ENCODE data around the gene GPR152.
"Not testable (repeated sequence)": the region's sequence is repeated elsewhere in the genome, so short reads cannot be mapped to it uniquely, and the experiment has no call there.

Gene GPR152

DNA sequence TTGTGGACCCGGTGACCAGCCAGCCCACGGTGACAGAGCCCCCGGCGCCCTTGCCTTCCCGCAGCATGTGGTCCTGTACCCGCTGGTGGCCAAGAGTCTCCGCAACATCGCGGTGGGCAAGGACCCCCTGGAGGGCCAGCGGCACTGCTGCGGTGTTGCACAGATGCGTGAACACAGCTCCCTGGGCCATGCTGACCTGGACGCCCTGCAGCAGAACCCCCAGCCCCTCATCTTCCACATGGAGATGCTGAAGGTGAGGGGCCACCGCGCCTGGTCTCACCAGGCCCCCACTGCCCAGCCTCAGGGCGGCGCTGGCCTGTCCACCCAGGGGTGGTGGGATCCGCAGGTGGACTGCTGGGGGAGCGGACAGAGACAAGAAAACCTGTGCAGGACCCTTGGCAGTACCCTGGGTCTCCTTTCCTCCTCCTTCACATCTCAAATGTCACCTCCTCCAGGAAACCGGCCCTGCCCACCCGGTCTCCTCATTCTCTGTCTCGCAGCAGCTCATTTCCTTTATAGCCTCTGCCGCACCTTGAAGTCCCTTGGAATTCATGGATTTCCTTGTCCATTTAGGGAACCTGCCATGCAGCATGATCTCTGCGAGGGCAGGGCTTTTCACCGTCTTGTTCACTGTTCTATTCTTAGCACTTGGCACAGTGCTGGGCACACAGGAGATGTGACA, 36.8 kb upstream of the GPR152 start:
- no peak for DNase-seq (ENCODE audit: low spot score)

GRCh38 chr11:67486481-67487195, 34.1 kb upstream of the GPR152 start:
- DNase-seq (ENCODE audit: low spot score), result no peak

GRCh38 chr11:67485873-67486361, 33.4 kb upstream of the GPR152 start:
- DNase-seq (ENCODE audit: low spot score), result peak; percentile 59

DNA sequence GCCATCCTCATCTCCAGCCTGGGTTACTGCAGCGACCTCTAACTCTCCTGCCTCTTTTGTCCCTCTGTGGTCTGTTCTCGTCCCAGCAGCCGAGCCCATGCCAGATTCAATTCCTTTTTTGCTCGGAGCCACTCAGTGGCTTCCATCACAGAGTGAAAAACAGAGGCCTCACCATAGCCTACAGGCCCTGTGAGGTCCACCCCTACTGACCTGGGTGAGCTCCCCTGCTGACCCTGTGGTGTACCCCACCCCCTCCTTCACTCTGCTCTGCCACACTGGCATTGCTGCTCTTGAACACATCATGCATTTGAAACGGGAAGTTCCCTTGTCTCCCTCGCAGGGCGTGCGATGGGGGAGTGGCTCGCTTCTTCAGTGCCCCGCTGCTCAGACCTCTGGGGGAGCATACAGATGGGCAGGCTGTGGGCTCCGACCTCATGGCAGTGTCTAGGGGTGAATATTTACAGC, 32.4 kb upstream of the GPR152 start:
- peak; percentile 62 for DNase-seq (ENCODE audit: low spot score)

DNA sequence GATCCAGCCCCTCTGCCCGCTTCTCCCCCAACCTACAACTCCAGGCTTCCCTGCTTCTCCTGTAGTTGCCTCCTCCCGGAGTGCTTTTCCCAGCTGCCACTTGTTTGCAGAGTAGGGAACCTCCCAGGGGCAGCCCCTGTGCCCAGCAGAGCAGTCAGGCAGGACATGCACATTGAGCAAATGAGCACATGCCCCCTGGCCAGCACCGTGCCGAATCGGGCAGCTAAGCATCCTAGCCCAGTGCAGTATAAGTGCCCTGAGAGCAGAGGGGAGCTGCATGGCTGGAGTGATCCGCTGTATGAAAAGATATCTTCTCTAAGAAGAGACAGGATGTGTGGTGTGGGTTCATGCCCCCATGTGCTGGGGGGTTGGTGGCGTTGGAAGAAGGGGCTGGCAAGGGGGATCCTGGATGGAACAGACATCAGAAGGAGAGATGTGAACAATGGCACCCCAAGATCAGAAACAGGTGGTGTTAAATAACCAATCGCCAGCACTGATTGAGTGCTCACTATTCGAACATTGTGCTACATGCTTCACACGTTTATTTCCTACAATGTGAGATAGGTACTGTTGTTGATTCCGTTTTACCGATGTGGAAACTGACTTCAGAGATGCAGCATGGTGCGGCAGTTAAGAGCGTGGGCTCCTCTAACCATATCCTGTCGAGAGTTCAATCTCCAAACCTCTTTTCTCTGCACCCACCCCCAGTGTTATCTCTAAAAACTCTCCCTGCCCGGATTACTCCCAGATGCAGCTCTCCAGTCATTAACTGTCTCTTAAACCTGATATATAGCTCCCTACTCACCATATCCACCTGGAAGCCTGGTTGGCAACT, 31.5 kb upstream of the GPR152 start:
- peak; percentile 45 for DNase-seq (ENCODE audit: low spot score)

- peak; percentile 98 for DNase-seq (ENCODE audit: low spot score)
These were observed 30.6 kb upstream of the GPR152 start, which contains the start of gene AIP for GRCh38 chr11:67482827-67483798. AIP (plus strand) TSS chr11:67483026; CDS start chr11:67483159, 133 bp downstream.

GRCh38 chr11:67482275-67482826, 29.8 kb upstream of the GPR152 start:
- no peak for DNase-seq (ENCODE audit: low spot score)

DNA sequence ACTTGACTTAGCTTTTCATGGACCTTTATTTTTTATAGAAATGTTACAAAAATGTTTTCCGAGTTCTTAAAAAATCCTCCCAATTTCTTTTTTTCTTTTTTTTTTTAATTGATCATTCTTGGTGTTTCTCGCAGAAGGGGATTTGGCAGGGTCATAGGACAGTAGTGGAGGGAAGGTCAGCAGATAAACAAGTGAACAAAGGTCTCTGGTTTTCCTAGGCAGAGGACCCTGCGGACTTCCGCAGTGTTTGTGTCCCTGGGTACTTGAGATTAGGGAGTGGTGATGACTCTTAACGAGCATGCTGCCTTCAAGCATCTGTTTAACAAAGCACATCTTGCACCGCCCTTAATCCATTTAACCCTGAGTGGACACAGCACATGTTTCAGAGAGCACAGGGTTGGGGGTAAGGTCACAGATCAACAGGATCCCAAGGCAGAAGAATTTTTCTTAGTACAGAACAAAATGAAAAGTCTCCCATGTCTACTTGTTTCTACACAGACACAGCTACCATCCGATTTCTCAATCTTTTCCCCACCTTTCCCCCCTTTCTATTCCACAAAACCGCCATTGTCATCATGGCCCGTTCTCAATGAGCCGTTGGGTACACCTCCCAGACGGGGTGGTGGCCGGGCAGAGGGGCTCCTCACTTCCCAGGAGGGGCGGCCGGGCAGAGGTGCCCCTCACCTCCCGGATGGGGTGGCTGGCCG, 25.0 kb upstream of the GPR152 start:
- DNase-seq (ENCODE audit: low spot score), result not testable (repeated sequence)

- DNase-seq (ENCODE audit: low spot score), result not testable (repeated sequence)
These were observed 24.2 kb upstream of the GPR152 start for GRCh38 chr11:67476692-67477091.

DNA sequence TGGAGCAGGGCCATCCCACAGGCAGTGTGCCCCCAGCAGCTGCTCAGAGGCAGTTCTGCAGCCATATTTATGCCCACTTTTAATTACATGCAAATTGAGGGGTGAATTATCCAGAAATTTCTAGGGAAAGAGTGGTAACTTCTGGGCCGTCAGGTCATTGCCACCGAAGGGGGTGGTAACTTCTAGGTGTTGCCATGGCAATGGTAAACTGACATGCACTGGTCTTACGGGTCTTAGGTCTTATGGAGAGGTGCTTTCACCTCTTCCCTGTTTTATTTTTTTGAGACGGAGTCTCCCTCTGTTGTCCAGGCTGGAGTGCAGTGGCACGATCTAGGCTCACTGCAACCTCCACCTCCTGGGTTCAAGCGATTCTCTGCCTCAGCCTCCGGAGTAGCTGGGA, 20.4 kb upstream of the GPR152 start:
- no peak for DNase-seq (ENCODE audit: low spot score)

GRCh38 chr11:67470337-67471002, 17.9 kb upstream of the GPR152 start:
- DNase-seq (ENCODE audit: low spot score), result no peak

DNA sequence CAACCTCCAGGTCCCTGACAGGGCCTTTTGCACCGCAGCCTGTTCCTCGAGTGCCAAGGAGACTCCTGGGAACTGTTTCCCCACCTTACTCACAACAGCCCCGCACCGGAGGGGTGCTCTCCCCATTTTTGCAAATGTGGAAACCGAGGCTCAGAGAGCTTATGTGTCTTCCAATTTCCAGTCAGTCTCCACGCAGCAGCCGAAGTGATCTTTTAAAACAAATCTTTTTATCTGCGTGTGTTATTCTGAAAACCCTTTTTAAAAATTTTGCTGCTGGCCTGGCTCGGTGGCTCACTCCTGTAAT, 16.9 kb upstream of the GPR152 start:
- no peak for DNase-seq (ENCODE audit: low spot score)

GRCh38 chr11:67468759-67469507, 16.4 kb upstream of the GPR152 start, which contains the start of gene TMEM134:
TMEM134 (minus strand) TSS chr11:67469251; CDS start chr11:67469192, 59 bp downstream.
- peak; percentile 93 for DNase-seq (ENCODE audit: low spot score)

DNA sequence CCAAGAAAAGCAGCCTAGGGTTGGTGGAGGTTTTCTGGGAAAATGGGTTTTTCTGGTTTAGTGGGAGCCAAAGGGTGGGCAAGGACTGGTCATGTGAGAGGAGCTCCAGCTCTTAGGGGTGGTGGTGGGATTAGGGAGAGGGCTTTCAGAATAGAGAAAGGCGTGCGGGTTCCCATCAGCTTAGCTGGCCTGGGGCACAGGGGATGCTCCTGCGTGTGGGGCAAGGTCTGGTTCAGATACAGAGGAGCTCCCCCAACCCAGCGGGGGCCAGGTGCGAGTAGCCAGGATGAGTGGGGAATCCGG, 15.9 kb upstream of the GPR152 start:
- DNase-seq (ENCODE audit: low spot score), result no peak

DNA sequence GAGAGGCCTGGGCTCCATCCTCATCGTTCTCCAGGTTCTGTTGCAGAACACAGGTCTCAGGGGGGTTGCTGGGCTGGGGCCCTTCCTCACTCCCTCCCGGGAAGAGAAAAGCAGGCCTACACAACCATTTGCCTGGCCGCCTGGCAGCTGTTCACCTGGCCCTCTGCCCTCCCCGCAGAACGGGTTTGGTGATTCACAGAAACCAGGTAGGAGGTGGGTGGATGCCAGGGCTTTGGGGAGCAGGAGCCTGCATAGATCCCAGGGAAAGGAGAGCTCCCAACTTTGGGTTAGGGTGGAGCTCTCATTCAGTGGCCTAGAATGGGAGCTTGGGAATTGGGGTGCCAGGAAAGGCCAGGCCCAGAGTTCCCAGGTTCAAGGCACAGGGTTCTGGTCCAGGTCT, 15.5 kb upstream of the GPR152 start:
- DNase-seq (ENCODE audit: low spot score), result no peak

DNA sequence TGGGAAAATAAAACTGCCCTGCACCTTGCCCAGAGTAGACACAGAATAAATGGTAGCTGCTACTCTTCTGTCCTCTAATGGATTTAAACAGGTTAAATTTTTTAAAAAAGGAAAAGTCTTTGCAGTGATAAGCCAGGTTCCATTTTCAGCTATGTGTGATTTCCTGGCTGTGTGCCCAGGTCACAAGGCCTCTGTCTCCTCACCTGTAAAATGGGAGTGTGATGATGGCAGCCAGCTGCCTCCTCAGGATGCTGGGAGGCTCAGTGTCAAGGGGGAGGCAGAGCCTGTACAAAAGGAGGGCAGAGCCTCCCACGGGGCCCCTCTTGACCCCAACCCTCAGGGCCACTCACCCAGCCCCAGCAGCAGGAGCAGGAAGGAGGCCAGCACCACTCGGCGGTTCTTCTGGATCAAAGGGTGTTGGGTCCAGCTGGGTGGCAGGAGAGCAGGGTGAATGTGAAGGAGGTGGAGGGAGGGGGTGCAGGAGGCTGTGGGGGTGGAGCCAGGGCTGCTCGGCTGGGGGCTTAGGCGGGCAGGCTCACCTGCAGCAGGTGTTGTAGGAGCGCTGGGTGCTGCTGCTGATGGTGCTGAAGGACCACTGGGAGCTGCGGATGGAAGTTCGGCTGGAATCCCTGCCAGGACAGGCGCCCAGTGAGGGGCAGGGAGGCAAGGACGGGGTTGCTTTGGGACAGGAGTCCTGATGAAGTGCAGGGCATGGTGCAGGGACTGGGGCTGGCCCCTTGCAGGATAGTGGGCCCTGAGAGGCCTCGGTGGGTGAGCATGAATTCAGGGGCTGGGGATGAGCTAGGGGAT, 14.6 kb upstream of the GPR152 start:
- no peak for DNase-seq (ENCODE audit: low spot score)

DNA sequence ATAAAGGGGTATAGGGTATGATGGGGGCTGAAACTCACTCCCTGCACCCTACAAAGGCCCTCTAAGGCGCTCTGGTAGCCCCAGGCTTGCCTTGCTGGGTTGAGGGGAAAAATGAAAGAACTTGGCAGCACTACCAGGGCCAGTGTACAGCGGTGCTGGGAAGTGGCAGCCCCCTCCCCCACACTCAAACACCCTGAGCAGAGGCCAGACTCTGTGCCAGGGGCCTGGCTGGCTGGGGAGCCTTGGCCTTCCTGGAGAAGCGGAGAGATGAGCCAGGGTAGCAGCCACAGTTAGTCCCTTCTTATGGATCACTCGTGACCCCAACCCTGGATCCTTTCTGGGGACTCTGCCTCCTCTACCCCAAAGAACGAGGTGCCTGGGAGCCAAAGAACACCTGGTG, 13.8 kb upstream of the GPR152 start:
- DNase-seq (ENCODE audit: low spot score), result no peak

- not testable (repeated sequence) for DNase-seq (ENCODE audit: low spot score)
These were observed 13.0 kb upstream of the GPR152 start for GRCh38 chr11:67465530-67465929.

DNA sequence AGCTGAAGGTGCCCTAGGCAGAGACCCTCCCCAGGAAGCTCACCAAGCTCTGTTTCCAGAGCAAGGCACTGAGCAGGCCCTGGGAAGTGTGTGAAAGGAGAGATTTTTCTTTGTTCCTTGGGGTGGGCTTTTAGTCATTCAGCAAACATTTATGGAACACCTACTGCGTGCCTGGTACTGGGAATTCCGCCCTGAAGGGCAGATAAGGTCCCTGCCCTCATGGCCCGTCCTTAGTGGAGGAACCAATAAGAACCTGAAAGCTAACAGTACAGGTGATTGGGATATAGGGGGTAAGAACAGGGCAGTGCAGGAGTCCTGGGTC, 12.6 kb upstream of the GPR152 start:
- DNase-seq (ENCODE audit: low spot score), result no peak
